Thyroid gland (tissue), 4 donors: Measurements from ENCODE around the gene CD3D. TPM values are rescaled to one million over a fixed set of nuclear protein-coding genes. Genes with fewer than 3 reads are reported as not detected.
"Not testable (repeated sequence)": the region's sequence is repeated elsewhere in the genome, so short reads cannot be mapped to it uniquely, and the experiment has no call there.

Experiments used
- DNase-seq, 2 donors: peaks; one replicate each; pipeline ENCODE4 v3.0.0-alpha.2; 2019
- H3K27ac ChIP-seq, 3 donors: fragments of 200-600 bp; sonication (generic); 1 replicate in 2 of 3; 2 replicates in 1 of 3; pipeline ENCODE4 v1.5.1; 2016 to 2019; ENCODE audit warnings: mild to moderate bottlenecking in 1 of 3, moderate library complexity in 1 of 3
- H3K27me3 ChIP-seq: fragments of 200-600 bp; sonication (generic); one replicate; pipeline ENCODE4 v1.5.1; 2019
- H3K36me3 ChIP-seq, 2 donors: fragments of 200-600 bp; sonication (generic); one replicate each; pipeline ENCODE4 v1.5.1; 2016 to 2019
- H3K4me1 ChIP-seq, 2 donors: fragments of 200-600 bp; sonication (generic); one replicate each; pipeline ENCODE4 v1.5.1; 2017 to 2019
- H3K4me3 ChIP-seq, 3 donors: fragments of 200-600 bp; sonication (generic); replicated peaks in 1 of 3; 1 replicate in 2 of 3; 2 replicates in 1 of 3; pipeline ENCODE4 v1.5.1; 2016; ENCODE audit warnings: mild to moderate bottlenecking in 1 of 3
- H3K9me3 ChIP-seq: fragments of 200-600 bp; sonication (generic); one replicate; pipeline ENCODE4 v1.5.1; 2017
- CTCF ChIP-seq, 6 experiments: fragments of 200-600 bp in 3 of 6; fragments of 450-650 bp in 3 of 6; sonication (generic) in 3 of 6; IDR thresholded peaks; one replicate each; pipeline ENCODE4 v1.5.1; 2016 to 2019; ENCODE audit warnings: antibody characterized with exemption in 6 of 6, mild to moderate bottlenecking in 2 of 6, inconsistent platforms in 1 of 6, moderate library complexity in 1 of 6
- POLR2A ChIP-seq, 2 donors: fragments of 450-650 bp; IDR thresholded peaks; one replicate each; pipeline ENCODE4 v1.6.1; 2017; ENCODE audit warnings: antibody characterized with exemption in 2 of 2, mild to moderate bottlenecking in 2 of 2, moderate library complexity in 1 of 2
- WGBS, 2 donors: methylation state at CpG; one replicate each; pipeline ENCODE4 v1.1.5; 2017; 5-methylcytosine and 5-hydroxymethylcytosine counted together
- intact Hi-C: fragments of 100-400 bp; cut with DNase I; formaldehyde crosslinking; loops from one replicate; pipeline ENCODE4 v1.15.1; 2023
- total RNA-seq, 4 donors: library from RNA; depleted of rRNA; stranded (reverse); fragments of >200 nt; gene quantifications; one replicate each; pipeline ENCODE4 v1.2.3, GENCODE V29; 2016

CD3D gene
- total RNA-seq, 4 donors from 2014 or later, result 2.0 to 2.3 (median 2.1) TPM; not detected in 1

DNA sequence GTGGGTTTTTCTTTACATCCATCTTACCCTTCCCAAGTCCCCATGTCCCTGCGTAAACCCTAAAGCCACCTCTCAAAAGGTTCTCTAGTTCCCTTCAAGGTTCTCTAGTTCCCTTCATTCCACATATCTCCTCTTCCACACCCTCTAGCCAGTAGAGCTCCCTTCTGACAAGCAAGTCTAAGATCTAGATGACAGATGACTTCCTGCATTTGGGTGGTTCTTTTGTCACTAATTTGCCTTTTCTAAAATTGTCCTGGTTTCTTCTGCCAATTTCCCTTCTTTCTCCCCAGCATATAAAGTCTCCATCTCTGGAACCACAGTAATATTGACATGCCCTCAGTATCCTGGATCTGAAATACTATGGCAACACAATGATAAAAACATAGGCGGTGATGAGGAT, 30.2 kb downstream of the CD3D start:
- Histone ChIP-seq H3K36me3 (no peaks in the 10 kb centered on the region), H3K27ac (no peak overlapping the region), H3K4me1 (peaks cover 0 to 5% of the 10 kb centered on the region in 2 donors), H3K4me3 (no peak overlapping the region), H3K27me3 (peaks cover 4% of the 10 kb centered on the region), H3K9me3 (no peaks in the 10 kb centered on the region)
- 95% methylated on average over 2 of the region's 2 CpGs for WGBS, 2 donors
- intact Hi-C loops, result no loop called here
- TF ChIP-seq POLR2A (IDR thresholded peaks at IDR 0.05) (no peak), CTCF (IDR thresholded peaks at IDR 0.05) (no peak)
- no peak for DNase-seq

GRCh38 chr11:118311518-118311917, 31.0 kb downstream of the CD3D start:
- no peak for TF ChIP-seq CTCF (IDR thresholded peaks at IDR 0.05)
- no peak for TF ChIP-seq POLR2A (IDR thresholded peaks at IDR 0.05)
- Histone ChIP-seq H3K36me3 (no peaks in the 10 kb centered on the region), H3K4me1 (peaks cover 0 to 5% of the 10 kb centered on the region in 2 donors), H3K27ac (no peak overlapping the region), H3K27me3 (peaks cover 4% of the 10 kb centered on the region), H3K9me3 (no peaks in the 10 kb centered on the region), H3K4me3 (no peak overlapping the region)
- no peak for DNase-seq
- 73 to 75% methylated on average over 4 of the region's 4 CpGs for WGBS, 2 donors
- intact Hi-C loops, result no loop called here

DNA sequence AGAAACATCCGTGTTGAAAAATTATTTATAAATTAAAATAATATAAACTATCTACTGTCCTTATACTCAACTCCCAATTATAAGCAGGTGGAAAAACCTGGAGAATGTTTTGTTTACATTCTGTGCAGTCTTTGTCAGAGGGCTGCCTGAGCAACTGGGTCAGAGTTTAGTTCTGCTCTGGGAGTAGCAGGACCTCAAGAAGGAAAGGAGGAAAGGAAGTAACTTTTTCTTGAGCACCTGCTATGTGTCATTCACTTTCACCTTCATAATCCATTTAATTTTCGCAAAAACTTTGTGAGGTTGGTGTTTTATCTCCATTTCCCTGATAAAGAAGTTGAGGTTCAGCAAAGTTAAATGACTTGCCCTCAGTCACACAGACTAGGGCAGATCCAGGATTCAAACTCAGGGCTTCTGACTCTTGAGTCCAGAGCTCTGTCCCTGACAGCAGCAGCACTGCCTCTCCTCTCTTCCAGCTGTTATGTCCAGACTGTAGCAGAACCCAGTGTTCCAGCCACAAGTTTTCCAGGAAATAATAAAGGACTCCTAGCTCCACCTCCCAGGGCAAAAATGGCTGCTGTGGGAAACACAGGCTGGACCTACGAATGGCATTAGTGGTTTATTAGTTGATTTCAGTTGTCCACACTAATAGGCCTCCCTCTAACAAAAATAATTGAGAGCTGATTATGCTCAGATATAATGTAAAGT, 31.6 kb downstream of the CD3D start:
- intact Hi-C loops, result no loop called here
- Histone ChIP-seq H3K36me3 (no peaks in the 10 kb centered on the region), H3K4me3 (no peak overlapping the region), H3K4me1 (peaks cover 0 to 5% of the 10 kb centered on the region in 2 donors), H3K27ac (no peak overlapping the region), H3K9me3 (no peaks in the 10 kb centered on the region), H3K27me3 (peaks cover 4% of the 10 kb centered on the region)
- 80 to 86% methylated on average over 3 of the region's 3 CpGs for WGBS, 2 donors
- DNase-seq, result no peak
- TF ChIP-seq CTCF (IDR thresholded peaks at IDR 0.05) (no peak), POLR2A (IDR thresholded peaks at IDR 0.05) (no peak)

DNA sequence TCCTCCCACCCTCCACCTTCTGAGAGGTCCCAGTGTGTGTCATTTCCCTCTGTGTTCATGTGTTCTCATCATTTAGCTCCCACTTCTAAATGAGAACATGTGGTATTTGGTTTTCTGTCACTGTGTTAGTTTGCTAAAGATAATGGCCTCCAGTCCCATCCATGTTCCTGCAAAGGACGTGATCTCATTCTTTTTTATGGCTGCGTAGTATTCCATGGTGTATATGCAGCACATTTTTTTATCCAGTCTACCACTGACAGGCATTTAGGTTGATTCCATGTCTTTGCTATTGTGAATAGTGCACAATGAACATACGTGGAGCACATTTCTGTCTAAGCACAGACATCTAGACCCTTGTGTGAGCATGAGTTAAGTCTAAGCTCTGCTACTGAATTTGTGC, 32.2 kb downstream of the CD3D start:
- intact Hi-C loops, result no loop called here
- peaks cover 4% of the 10 kb centered on the region for H3K27me3 ChIP-seq
- TF ChIP-seq POLR2A (IDR thresholded peaks at IDR 0.05) (no peak), CTCF (IDR thresholded peaks at IDR 0.05) (no peak)
- no peak overlapping the region for H3K4me3 ChIP-seq
- H3K27ac ChIP-seq, result no peak overlapping the region
- no peaks in the 10 kb centered on the region for H3K36me3 ChIP-seq
- peaks cover 0 to 2% of the 10 kb centered on the region in 2 donors for H3K4me1 ChIP-seq
- WGBS, 2 donors, result 94% methylated on average over 3 of the region's 3 CpGs
- no peaks in the 10 kb centered on the region for H3K9me3 ChIP-seq
- DNase-seq, result no peak

DNA sequence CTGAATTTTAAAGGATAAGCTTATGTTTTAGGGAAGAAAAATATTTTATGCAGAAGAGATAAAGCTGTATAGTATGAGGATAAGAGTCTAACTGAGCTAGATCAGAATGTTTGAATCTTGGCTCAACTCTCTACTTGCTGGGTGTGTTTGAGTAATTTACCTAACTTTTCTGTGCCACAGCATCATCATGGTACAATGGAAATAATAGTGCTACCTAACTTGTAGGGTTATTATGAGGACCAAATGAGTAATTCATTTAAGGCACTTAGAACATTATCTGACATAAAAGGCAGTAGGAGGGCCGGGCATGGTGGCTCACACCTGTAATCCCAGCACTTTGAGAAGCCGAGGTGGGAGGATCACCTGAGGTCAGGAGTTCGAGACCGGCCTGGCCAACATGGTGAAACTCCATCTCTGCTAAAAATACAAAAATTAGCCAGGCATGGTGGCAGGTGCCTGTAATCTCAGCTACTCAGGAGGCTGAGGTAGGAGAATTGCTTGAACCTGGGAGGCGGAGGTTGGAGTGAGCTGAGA, 33.4 kb downstream of the CD3D start:
- H3K4me3 ChIP-seq, H3K36me3 ChIP-seq, intact Hi-C loops, H3K9me3 ChIP-seq, DNase-seq, H3K4me1 ChIP-seq, H3K27me3 ChIP-seq, H3K27ac ChIP-seq: not testable (repeated sequence)
- 87 to 93% methylated on average over 5 of the region's 5 CpGs for WGBS, 2 donors
